ENCODE data around the gene TNIP3. TPM values are rescaled to one million over a fixed set of nuclear protein-coding genes. Genes with fewer than 3 reads are reported as not detected.

The TNIP3 gene
- total RNA-seq, 2 experiments from 2014 or later: 16.9 to 18.3 TPM

- CTCF ChIA-PET: no interaction called here
- POLR2A ChIA-PET: no interaction called here
These were observed 18.7 kb downstream of the TNIP3 start for GRCh38 chr4:121145430-121145829.

- POLR2A ChIA-PET: no interaction called here
- CTCF ChIA-PET: no interaction called here
These were observed 20.1 kb downstream of the TNIP3 start for GRCh38 chr4:121144021-121144420.

GRCh38 chr4:121143131-121143530 lies 21.0 kb downstream of the TNIP3 start:
- POLR2A ChIA-PET: no interaction called here
- CTCF ChIA-PET: no interaction called here

- CTCF ChIA-PET: no interaction called here
- POLR2A ChIA-PET: no interaction called here
These were observed 23.2 kb downstream of the TNIP3 start for GRCh38 chr4:121140716-121141460.

GRCh38 chr4:121139533-121140222 lies 24.4 kb downstream of the TNIP3 start:
- POLR2A ChIA-PET: no interaction called here

DNA sequence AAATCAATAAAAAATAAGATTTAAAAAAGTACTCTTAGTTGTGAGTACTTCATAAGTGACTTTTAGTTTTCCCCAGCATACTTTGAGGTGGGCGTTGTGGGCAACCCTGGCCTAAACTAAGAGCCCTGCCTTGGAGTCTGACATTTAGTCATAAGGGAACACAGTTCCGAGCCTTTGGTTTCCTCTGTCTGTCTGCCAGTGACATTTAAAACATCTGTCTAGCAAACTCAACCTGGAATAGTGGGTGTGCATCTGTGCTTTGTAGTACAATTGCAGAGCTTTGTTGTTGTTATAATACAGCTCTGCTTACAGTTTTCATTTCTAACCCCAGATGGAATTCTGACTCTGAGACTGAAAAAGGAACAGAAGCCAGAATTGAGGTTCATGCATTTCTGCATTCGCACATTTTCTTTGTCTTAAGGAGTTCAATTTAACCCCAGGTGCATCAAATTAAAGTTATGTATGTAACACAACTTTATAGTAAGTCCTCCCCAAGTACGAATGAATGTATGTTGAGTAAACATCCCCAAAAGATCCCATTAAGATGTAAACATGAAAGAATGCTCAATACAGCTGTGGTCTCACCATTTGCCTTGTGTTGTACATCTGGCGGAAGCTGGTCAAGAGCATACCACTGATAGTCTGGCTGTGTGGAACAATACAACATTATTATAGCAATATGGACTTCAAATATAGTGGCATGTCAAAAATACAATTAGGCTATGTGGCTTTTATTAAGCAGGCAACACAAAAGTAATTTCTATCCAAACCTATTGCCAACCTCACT lies 25.9 kb downstream of the TNIP3 start:
- ChIA-PET POLR2A (no interaction called here), CTCF (no interaction called here)

More at GRCh38 chr4:121139533-121140222, 24.4 kb downstream of the TNIP3 start:
- CTCF ChIA-PET: no interaction called here

GRCh38 chr4:121130326-121130660 lies 33.8 kb downstream of the TNIP3 start:
- CTCF ChIA-PET: no interaction called here
- POLR2A ChIA-PET: no interaction called here

GRCh38 chr4:121129606-121130325 lies 34.4 kb downstream of the TNIP3 start:
- ChIA-PET POLR2A (no interaction called here), CTCF (no interaction called here)

DNA sequence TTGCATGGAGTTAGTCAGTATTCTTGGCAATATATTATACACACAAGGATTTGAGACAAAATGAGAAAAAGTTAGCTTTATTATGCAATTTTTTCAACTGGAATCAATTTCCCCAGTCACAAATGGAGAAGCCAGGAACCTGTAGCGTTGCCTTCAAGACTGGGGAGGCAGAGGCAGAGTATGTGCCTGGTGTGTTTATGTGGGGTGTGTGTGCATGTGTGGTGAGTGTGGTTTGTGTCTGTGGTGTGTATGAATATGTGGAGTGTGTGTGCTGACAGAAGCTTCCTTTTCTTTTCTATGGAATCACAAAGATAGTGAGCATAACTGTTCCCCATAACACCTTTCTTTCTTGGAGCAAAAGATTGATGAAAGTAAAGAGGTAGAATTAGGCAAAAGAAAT lies 37.0 kb downstream of the TNIP3 start:
- ChIA-PET POLR2A (no interaction called here), CTCF (interaction anchor here (1.7 kb wide), 1 partner anchor 180 kb away, joined by 4 read pairs; no protein-coding TSS in a partner anchor)

DNA sequence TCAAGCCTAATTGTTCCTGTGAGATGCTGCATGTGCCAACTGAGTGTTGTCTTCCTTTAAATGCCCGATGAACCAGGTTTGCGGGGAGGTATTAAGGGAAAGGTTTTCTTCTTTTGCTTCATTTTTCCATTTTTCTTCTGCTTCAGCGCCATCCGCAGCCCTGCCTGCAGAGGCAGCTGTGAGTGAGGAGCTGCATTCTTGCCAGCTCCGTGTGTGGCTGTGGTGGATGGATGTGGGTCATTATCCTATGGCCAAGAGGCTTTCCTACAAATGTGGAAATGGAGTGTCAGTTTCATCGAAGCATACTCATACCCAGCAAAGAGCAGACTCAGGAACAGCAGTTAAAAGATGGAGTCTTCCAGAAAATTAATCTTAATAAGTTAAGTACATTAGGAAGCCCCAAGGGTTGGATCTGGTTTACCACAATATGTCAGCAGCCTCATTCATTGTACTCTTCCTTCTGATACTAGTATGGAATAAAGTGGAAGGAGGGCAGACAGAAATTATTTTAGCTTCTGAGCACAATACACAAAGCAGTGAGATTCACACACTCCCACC lies 37.6 kb downstream of the TNIP3 start:
- ChIA-PET POLR2A (no interaction called here), CTCF (interaction anchor here (1.7 kb wide), 1 partner anchor 181 kb away, joined by 4 read pairs; no protein-coding TSS in a partner anchor)

GRCh38 chr4:121125498-121125885 lies 38.6 kb downstream of the TNIP3 start:
- ChIA-PET CTCF (no interaction called here), POLR2A (no interaction called here)

- POLR2A ChIA-PET: interaction anchor here (0.8 kb wide), 1 partner anchor 626 kb away, joined by 11 read pairs; no protein-coding TSS in a partner anchor
- CTCF ChIA-PET: interaction anchor here (0.7 to 1.3 kb wide), 2 partner anchors 13 to 14 kb away, joined by 3 to 4 read pairs; no protein-coding TSS in a partner anchor
These were observed 41.5 kb downstream of the TNIP3 start for GRCh38 chr4:121122661-121123060.

DNA sequence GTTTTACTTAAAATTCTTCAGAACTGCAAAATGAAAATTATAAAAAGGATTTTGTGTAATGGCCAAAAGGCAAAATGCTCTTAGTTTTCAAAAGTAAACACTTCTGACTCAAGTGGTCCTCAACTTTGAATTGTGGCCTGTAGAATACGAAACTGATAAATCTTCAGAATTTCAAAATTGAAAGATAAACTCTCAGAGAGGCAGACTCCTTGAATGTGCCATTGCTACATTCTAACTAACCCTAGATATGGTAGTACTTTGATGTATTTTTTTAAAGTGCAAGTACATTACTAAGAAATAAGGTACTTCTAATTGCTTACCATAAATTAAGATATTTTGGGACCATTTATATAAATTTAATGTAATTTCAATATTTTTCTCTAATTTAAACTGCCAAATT lies 44.4 kb downstream of the TNIP3 start:
- CTCF ChIA-PET: interaction anchor here (1.1 kb wide), 1 partner anchor 197 kb away, joined by 3 read pairs; the partner anchor contains the start of gene PRDM5

GRCh38 chr4:121118344-121118743 lies 45.8 kb downstream of the TNIP3 start:
- POLR2A ChIA-PET: no interaction called here

More for the DNA sequence above, 44.4 kb downstream of the TNIP3 start:
- POLR2A ChIA-PET: no interaction called here

GRCh38 chr4:121114756-121115155 lies 49.4 kb downstream of the TNIP3 start:
- ChIA-PET POLR2A (no interaction called here), CTCF (no interaction called here)

More at GRCh38 chr4:121118344-121118743, 45.8 kb downstream of the TNIP3 start:
- CTCF ChIA-PET: no interaction called here

- CTCF ChIA-PET: no interaction called here
- POLR2A ChIA-PET: no interaction called here
These were observed 51.6 kb downstream of the TNIP3 start for GRCh38 chr4:121112530-121112929.

DNA sequence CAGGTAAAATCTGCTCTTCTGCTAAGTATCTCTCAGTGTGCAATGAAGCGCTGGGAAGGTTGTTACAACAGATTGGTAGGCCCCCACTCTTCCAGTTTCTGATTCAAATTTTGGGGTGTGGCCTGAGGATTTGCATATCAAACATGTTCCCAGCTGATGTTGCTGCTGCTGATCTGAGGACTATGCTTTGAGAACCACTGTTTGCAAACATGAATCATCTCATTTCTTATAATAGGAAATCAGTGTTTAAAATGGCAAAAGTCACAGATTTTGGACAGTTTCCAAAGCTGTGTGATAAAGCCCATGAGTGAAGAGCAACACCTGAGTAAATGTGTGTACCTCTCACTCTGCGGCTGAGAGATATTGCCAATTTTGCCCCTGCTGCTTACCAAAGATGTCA lies 55.6 kb downstream of the TNIP3 start:
- POLR2A ChIA-PET: no interaction called here
- CTCF ChIA-PET: interaction anchor here (0.6 kb wide), 1 partner anchor 15 kb away, joined by 3 read pairs; no protein-coding TSS in a partner anchor

GRCh38 chr4:121107507-121107906 lies 56.6 kb downstream of the TNIP3 start:
- POLR2A ChIA-PET: no interaction called here
- CTCF ChIA-PET: no interaction called here

DNA sequence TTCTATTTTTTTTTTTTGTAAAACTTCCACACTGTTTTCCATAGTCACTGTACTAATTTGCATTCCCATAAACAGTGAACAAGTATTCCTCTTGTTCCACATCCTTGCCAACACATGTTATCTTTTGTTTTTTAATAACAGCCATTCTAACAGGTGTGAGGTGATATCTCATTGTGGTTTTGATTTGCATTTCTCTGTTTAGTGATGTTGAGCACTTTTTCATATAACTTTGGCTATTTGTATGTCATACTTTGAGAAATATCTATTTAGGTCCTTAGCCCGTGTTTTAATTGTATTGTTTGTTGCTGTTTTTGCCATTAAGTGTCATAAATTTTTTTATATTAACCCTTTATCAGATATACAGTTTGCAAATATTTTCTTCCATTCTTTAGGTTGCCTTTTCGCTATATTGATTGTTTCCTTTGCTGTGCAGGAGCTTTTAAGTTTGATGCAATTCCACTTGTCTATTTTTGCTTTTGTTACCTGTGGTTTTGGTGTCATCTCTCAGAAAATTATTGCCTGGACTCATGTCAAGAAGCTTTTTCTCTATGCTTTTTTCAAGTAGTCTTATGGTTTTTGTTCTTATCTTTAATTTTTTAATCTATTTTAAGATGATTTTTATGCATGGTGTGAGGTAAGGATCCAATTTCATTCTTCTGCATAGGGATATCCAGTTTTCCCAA lies 63.9 kb downstream of the TNIP3 start:
- ChIA-PET CTCF (no interaction called here), POLR2A (no interaction called here)
